GM18873 (cell line): ENCODE results near the gene DNAH5.
A peak's percentile ranks its signal among the peaks of the same experiment; 100 is the strongest.
"Not testable (repeated sequence)": the region's sequence is repeated elsewhere in the genome, so short reads cannot be mapped to it uniquely, and the experiment has no call there.

Experiments
- ATAC-seq: cut with Tn5 transposase; IDR thresholded peaks from one replicate; pipeline ENCODE4 v1.9.1; 2021; ENCODE audit warnings: mild to moderate bottlenecking, moderate library complexity, moderate number of reproducible peaks; ENCODE audit not compliant: unreplicated experiment, low FRiP score

The DNAH5 gene

GRCh38 chr5:13944560-13945199 lies at the start of gene DNAH5:
TSS of gene DNAH5 (minus strand) at chr5:13944688. CDS start at chr5:13944438, 250 bp downstream.
- ATAC-seq: no peak

GRCh38 chr5:13993926-13994325 lies 49.4 kb upstream of the DNAH5 start:
- ATAC-seq: no peak

GRCh38 chr5:13992795-13993194 lies 48.3 kb upstream of the DNAH5 start:
- ATAC-seq: no peak

GRCh38 chr5:13991365-13991764 lies 46.9 kb upstream of the DNAH5 start:
- no peak for ATAC-seq

- ATAC-seq: no peak
Observed at GRCh38 chr5:13990896-13991295, 46.4 kb upstream of the DNAH5 start.

- no peak for ATAC-seq
Observed at GRCh38 chr5:13989832-13990231, 45.3 kb upstream of the DNAH5 start.

GRCh38 chr5:13987843-13988464 lies 43.5 kb upstream of the DNAH5 start:
- ATAC-seq: no peak

GRCh38 chr5:13985731-13986418 lies 41.4 kb upstream of the DNAH5 start:
- no peak for ATAC-seq

GRCh38 chr5:13984888-13985287 lies 40.4 kb upstream of the DNAH5 start:
- not testable (repeated sequence) for ATAC-seq

- ATAC-seq: no peak
Observed at GRCh38 chr5:13976867-13977830, 32.7 kb upstream of the DNAH5 start.

- ATAC-seq: no peak
Observed at GRCh38 chr5:13976223-13976622, 31.7 kb upstream of the DNAH5 start.

GRCh38 chr5:13975246-13975645 lies 30.8 kb upstream of the DNAH5 start:
- ATAC-seq: no peak

- no peak for ATAC-seq
Observed at GRCh38 chr5:13973724-13974123, 29.2 kb upstream of the DNAH5 start.

- ATAC-seq: no peak
Observed at GRCh38 chr5:13972029-13972428, 27.5 kb upstream of the DNAH5 start.

GRCh38 chr5:13957032-13957645 lies 12.7 kb upstream of the DNAH5 start:
- peak; percentile 91 for ATAC-seq

- ATAC-seq: no peak
Observed at GRCh38 chr5:13956471-13956870, 12.0 kb upstream of the DNAH5 start.

- ATAC-seq: no peak
Observed at GRCh38 chr5:13955896-13956295, 11.4 kb upstream of the DNAH5 start.

GRCh38 chr5:13946111-13946510 lies 1.6 kb upstream of the DNAH5 start:
- no peak for ATAC-seq

- ATAC-seq: no peak
Observed at GRCh38 chr5:13945271-13945670, 783 bp upstream of the DNAH5 start.

- no peak for ATAC-seq
Observed at GRCh38 chr5:13943676-13944075, 812 bp downstream of the DNAH5 start.
